Activated CD8-positive, alpha-beta T cell treated with anti-CD3 and anti-CD28 coated beads, Interleukin-2, amount 10 ng/mL, durations not matched to agents 7 days and 5 days (primary cell): ENCODE results near the gene SPZ1. TPM values are rescaled to one million over a fixed set of nuclear protein-coding genes. Genes with fewer than 3 reads are reported as not detected.

Experiments
- ATAC-seq: fragments of 150-1000 bp; cut with Tn5 transposase; one replicate; pipeline ENCODE4 v1.10.0; 2021; ENCODE audit warnings: moderate library complexity
- CTCF ChIA-PET: fragments of 350-600 bp; sonication (Branson Sonifier 250); formaldehyde crosslinking; loops from one replicate; lab custom pipeline; 2021; ENCODE audit warnings: antibody characterized with exemption; lab: Charles Lee
- POLR2A ChIA-PET: fragments of 350-600 bp; sonication (Branson Sonifier 250); formaldehyde crosslinking; loops from one replicate; lab custom pipeline; 2021; ENCODE audit warnings: antibody characterized with exemption; lab: Charles Lee
- DNase-seq: peaks from one replicate; pipeline ENCODE4 v3.0.0-alpha.2; 2020
- H3K27ac Mint-ChIP-seq: one replicate; pipeline ENCODE4 v1.8.0; 2021; ENCODE audit warnings: mild to moderate bottlenecking, mixed read lengths
- H3K27me3 Mint-ChIP-seq: one replicate; pipeline ENCODE4 v1.8.0; 2021; ENCODE audit warnings: low read depth, mixed read lengths
- H3K36me3 Mint-ChIP-seq: one replicate; pipeline ENCODE4 v1.8.0; 2021; ENCODE audit warnings: low read depth, mixed read lengths
- H3K4me1 Mint-ChIP-seq: one replicate; pipeline ENCODE4 v1.8.0; 2021; ENCODE audit warnings: low read depth, mixed read lengths
- H3K4me3 Mint-ChIP-seq: one replicate; pipeline ENCODE4 v1.8.0; 2021; ENCODE audit warnings: mild to moderate bottlenecking, mixed read lengths
- H3K9me3 Mint-ChIP-seq: one replicate; pipeline ENCODE4 v1.8.0; 2022; ENCODE audit warnings: mixed read lengths; ENCODE audit not compliant: insufficient read depth
- total RNA-seq, 2 experiments: library from RNA; stranded (reverse); gene quantifications; one replicate each; pipeline ENCODE4 v1.2.3, GENCODE V29; 2021

The SPZ1 gene
- total RNA-seq, 2 experiments from 2014 or later, result not detected

DNA sequence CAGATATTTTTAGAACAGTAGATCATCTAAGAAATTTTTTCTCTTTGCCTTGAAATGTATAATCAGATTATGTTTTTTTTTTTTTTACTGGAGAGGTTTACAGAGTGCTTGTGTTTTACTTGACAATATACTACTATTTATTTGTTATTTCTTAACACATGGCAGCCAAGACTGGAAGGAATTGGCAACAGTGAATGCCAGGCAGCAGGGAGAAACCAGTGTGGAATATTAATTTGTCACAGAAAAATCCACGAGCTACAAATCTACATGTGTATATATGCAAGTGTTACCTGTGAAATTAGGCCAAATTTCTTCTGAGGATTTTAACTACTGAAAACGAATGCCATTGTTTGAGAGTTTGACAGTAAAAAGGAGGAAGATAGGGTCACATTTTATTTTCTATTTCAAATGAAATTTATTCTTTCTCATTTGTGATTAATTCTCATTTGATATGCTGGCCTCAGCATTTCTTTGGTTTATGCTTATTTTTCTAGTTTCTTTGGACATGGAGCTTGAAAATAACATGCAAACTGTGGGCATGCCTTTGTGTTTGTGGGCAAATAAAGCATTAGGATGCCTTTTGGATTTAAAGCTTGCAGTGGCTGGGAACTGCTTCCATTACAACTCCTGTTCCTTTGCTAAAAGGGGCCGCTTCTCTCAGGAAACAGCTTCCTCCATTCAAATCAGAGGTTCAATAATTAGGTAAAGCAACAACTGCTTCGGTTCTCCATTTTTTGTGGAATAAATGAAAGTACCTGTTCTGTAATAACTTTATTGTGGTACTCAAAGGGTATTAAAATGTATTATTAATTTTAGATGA lies 49.1 kb downstream of the SPZ1 start:
- DNase-seq, result no peak
- Mint-ChIP-seq H3K27me3 (peaks cover 11% of the 10 kb centered on the region), H3K9me3 (no peaks in the 10 kb centered on the region), H3K4me1 (no peaks in the 10 kb centered on the region), H3K36me3 (no peaks in the 10 kb centered on the region), H3K4me3 (no peak overlapping the region), H3K27ac (no peak overlapping the region)
- no peak for ATAC-seq
- POLR2A ChIA-PET, result no interaction called here
- CTCF ChIA-PET, result no interaction called here

GRCh38 chr5:80369521-80369920 lies 49.7 kb downstream of the SPZ1 start:
- Mint-ChIP-seq H3K9me3 (no peaks in the 10 kb centered on the region), H3K4me1 (no peaks in the 10 kb centered on the region), H3K27ac (no peak overlapping the region), H3K27me3 (peaks cover 11% of the 10 kb centered on the region), H3K36me3 (no peaks in the 10 kb centered on the region), H3K4me3 (no peak overlapping the region)
- CTCF ChIA-PET, result no interaction called here
- DNase-seq (no peak), ATAC-seq (no peak)
- POLR2A ChIA-PET, result no interaction called here

GRCh38 chr5:80370390-80370789 lies 50.6 kb downstream of the SPZ1 start:
- H3K36me3 Mint-ChIP-seq, result no peaks in the 10 kb centered on the region
- H3K4me1 Mint-ChIP-seq, result no peaks in the 10 kb centered on the region
- H3K4me3 Mint-ChIP-seq, result no peak overlapping the region
- no peaks in the 10 kb centered on the region for H3K9me3 Mint-ChIP-seq
- ATAC-seq, result no peak
- CTCF ChIA-PET, result no interaction called here
- no peak overlapping the region for H3K27ac Mint-ChIP-seq
- POLR2A ChIA-PET, result interaction anchor here (0.5 to 0.6 kb wide), 2 partner anchors 25 to 207 kb away, joined by 3 to 5 read pairs; no protein-coding TSS in a partner anchor
- DNase-seq, result no peak
- H3K27me3 Mint-ChIP-seq, result peaks cover 9% of the 10 kb centered on the region

Other genes starting within 250 kb of the SPZ1 start
- gene SERINC5, start 64.0 kb upstream of the SPZ1 start, total RNA-seq, result 10 to 100 TPM; 52.5 to 54.5 TPM
- gene ZFYVE16, start 88.1 kb downstream of the SPZ1 start, total RNA-seq, result 10 to 100 TPM in 1 of 2 experiments, 1 to 10 TPM in 1; 9.9 to 12.3 TPM
- gene FAM151B, start 168.1 kb downstream of the SPZ1 start, total RNA-seq, result not detected